T-helper 17 cell (primary cell): ENCODE measurements around the gene MFSD2B. TPM values are rescaled to one million over a fixed set of nuclear protein-coding genes. Genes with fewer than 3 reads are reported as not detected.
A peak's percentile ranks its signal among the peaks of the same experiment; 100 is the strongest.
"Not testable (repeated sequence)": the region's sequence is repeated elsewhere in the genome, so short reads cannot be mapped to it uniquely, and the experiment has no call there.

Source experiments
- ATAC-seq: fragments of 150-1000 bp; cut with Tn5 transposase; 2 replicates; pipeline ENCODE4 v1.10.0; 2021; ENCODE audit warnings: mild to moderate bottlenecking, moderate library complexity
- DNase-seq, 3 donors: peaks; one replicate each; pipeline versions ENCODE4 v3.0.0 to v3.0.0-alpha.2; 2020 to 2021
- H3K9me3 ChIP-seq: one replicate; pipeline ENCODE4 v1.7.0; 2013; ENCODE audit warnings: low read length, mild to moderate bottlenecking; ENCODE audit not compliant: control insufficient read depth, poor library complexity, severe bottlenecking
- H3K27ac Mint-ChIP-seq: one replicate; pipeline ENCODE4 v1.8.0; 2022; ENCODE audit warnings: mild to moderate bottlenecking, moderate library complexity, mixed read lengths
- H3K27me3 Mint-ChIP-seq: one replicate; pipeline ENCODE4 v1.8.0; 2022; ENCODE audit warnings: mixed read lengths
- H3K36me3 Mint-ChIP-seq: one replicate; pipeline ENCODE4 v1.8.0; 2022; ENCODE audit warnings: low read depth, mixed read lengths
- H3K4me1 Mint-ChIP-seq: one replicate; pipeline ENCODE4 v1.8.0; 2022; ENCODE audit warnings: mild to moderate bottlenecking, mixed read lengths
- H3K4me3 Mint-ChIP-seq: one replicate; pipeline ENCODE4 v1.8.0; 2022; ENCODE audit warnings: mild to moderate bottlenecking, moderate library complexity, mixed read lengths
- total RNA-seq, 4 donors: library from RNA in 2 of 4; stranded (reverse) in 2 of 4; gene quantifications; one replicate each; pipeline ENCODE4 v1.2.3 and lab custom pipeline; 2022 to 2026

MFSD2B gene
- total RNA-seq, 2 donors from 2014 or later = 0.27 to 4.9 TPM

GRCh38 chr2:24024018-24024417, 14.1 kb downstream of the MFSD2B start:
- H3K9me3 ChIP-seq = no peaks in the 10 kb centered on the region
- Mint-ChIP-seq H3K27ac (no peak overlapping the region), H3K27me3 (no peaks in the 10 kb centered on the region), H3K36me3 (peaks cover 12% of the 10 kb centered on the region), H3K4me3 (no peak overlapping the region), H3K4me1 (no peaks in the 10 kb centered on the region)
- DNase-seq = no peak
- ATAC-seq = no peak

- Mint-ChIP-seq H3K27me3 (no peaks in the 10 kb centered on the region), H3K36me3 (peaks cover 12% of the 10 kb centered on the region), H3K27ac (peak overlapping the region; percentile 41), H3K4me1 (no peaks in the 10 kb centered on the region), H3K4me3 (no peak overlapping the region)
- DNase-seq = no peak
- no peaks in the 10 kb centered on the region for H3K9me3 ChIP-seq
- ATAC-seq = no peak
Measured at GRCh38 chr2:24024996-24025663, 15.2 kb downstream of the MFSD2B start.

- peaks cover 17% of the 10 kb centered on the region for H3K36me3 Mint-ChIP-seq
- ATAC-seq = no peak
- no peaks in the 10 kb centered on the region for H3K27me3 Mint-ChIP-seq
- H3K4me3 Mint-ChIP-seq = no peak overlapping the region
- H3K4me1 Mint-ChIP-seq = no peaks in the 10 kb centered on the region
- DNase-seq = no peak
- H3K9me3 ChIP-seq = no peaks in the 10 kb centered on the region
- no peak overlapping the region for H3K27ac Mint-ChIP-seq
Measured at GRCh38 chr2:24026233-24026632, 16.3 kb downstream of the MFSD2B start.

- H3K4me3 Mint-ChIP-seq = no peak overlapping the region
- DNase-seq (no peak), ATAC-seq (no peak)
- H3K4me1 Mint-ChIP-seq = peaks cover 8% of the 10 kb centered on the region
- peaks cover 3% of the 10 kb centered on the region for H3K36me3 Mint-ChIP-seq
- H3K27ac Mint-ChIP-seq = no peak overlapping the region
- no peaks in the 10 kb centered on the region for H3K9me3 ChIP-seq
- no peaks in the 10 kb centered on the region for H3K27me3 Mint-ChIP-seq
Measured at GRCh38 chr2:24038786-24039499, 29.1 kb downstream of the MFSD2B start.

- peaks cover 3% of the 10 kb centered on the region for H3K36me3 Mint-ChIP-seq
- H3K27me3 Mint-ChIP-seq = no peaks in the 10 kb centered on the region
- no peak for ATAC-seq
Measured at GRCh38 chr2:24040511-24040910, 30.6 kb downstream of the MFSD2B start.

GRCh38 chr2:24043133-24043532, 33.2 kb downstream of the MFSD2B start:
- H3K4me3 Mint-ChIP-seq, DNase-seq, ATAC-seq, H3K36me3 Mint-ChIP-seq, H3K27me3 Mint-ChIP-seq, H3K27ac Mint-ChIP-seq, H3K9me3 ChIP-seq: not testable (repeated sequence)
- H3K4me1 Mint-ChIP-seq = peaks cover 17% of the 10 kb centered on the region

More at GRCh38 chr2:24040511-24040910, 30.6 kb downstream of the MFSD2B start:
- Mint-ChIP-seq H3K4me3 (no peak overlapping the region), H3K27ac (no peak overlapping the region), H3K4me1 (peaks cover 10% of the 10 kb centered on the region)
- DNase-seq = no peak
- H3K9me3 ChIP-seq = no peaks in the 10 kb centered on the region

GRCh38 chr2:24045511-24046508, 35.9 kb downstream of the MFSD2B start:
- Mint-ChIP-seq H3K27me3 (no peaks in the 10 kb centered on the region), H3K36me3 (peaks cover 3% of the 10 kb centered on the region), H3K27ac (no peak overlapping the region), H3K4me3 (peak overlapping the region; percentile 33), H3K4me1 (peaks cover 19% of the 10 kb centered on the region)
- H3K9me3 ChIP-seq = no peaks in the 10 kb centered on the region
- ATAC-seq (no peak), DNase-seq (no peak)

- no peaks in the 10 kb centered on the region for H3K9me3 ChIP-seq
- Mint-ChIP-seq H3K4me3 (peak overlapping the region; percentile 100), H3K36me3 (peaks cover 3% of the 10 kb centered on the region), H3K27ac (peak overlapping the region; percentile 98), H3K4me1 (peaks cover 19% of the 10 kb centered on the region), H3K27me3 (no peaks in the 10 kb centered on the region)
- DNase-seq = no peak
- no peak for ATAC-seq
Measured at GRCh38 chr2:24046599-24046929, 36.7 kb downstream of the MFSD2B start.

GRCh38 chr2:24046930-24047702, 37.2 kb downstream of the MFSD2B start, which contains the start of gene WDCP:
Gene WDCP (minus strand): TSS chr2:24047391. CDS start chr2:24039494, 7,897 bp downstream.
- Mint-ChIP-seq H3K27ac (peak within 1 kb of the TSS; percentile 98), H3K36me3 (peaks cover 3% of the 10 kb centered on the region), H3K4me1 (peaks cover 19% of the 10 kb centered on the region), H3K27me3 (no peaks in the 10 kb centered on the region), H3K4me3 (peak within 1 kb of the TSS; percentile 100)
- H3K9me3 ChIP-seq = no peaks in the 10 kb centered on the region
- DNase-seq (peak; percentile 78 to 87 (median 81)), ATAC-seq (peak; percentile 100)

- H3K4me3 Mint-ChIP-seq = peak overlapping the region; percentile 100
- no peaks in the 10 kb centered on the region for H3K9me3 ChIP-seq
- H3K27me3 Mint-ChIP-seq = no peaks in the 10 kb centered on the region
- peak overlapping the region; percentile 98 for H3K27ac Mint-ChIP-seq
- peaks cover 19% of the 10 kb centered on the region for H3K4me1 Mint-ChIP-seq
- H3K36me3 Mint-ChIP-seq = peaks cover 3% of the 10 kb centered on the region
- DNase-seq (no peak), ATAC-seq (no peak)
Measured at GRCh38 chr2:24047703-24048033, 37.8 kb downstream of the MFSD2B start.

GRCh38 chr2:24048769-24049484, 39.0 kb downstream of the MFSD2B start:
- H3K9me3 ChIP-seq = no peaks in the 10 kb centered on the region
- Mint-ChIP-seq H3K4me3 (peak overlapping the region; percentile 87), H3K36me3 (peaks cover 3% of the 10 kb centered on the region), H3K27me3 (no peaks in the 10 kb centered on the region), H3K27ac (no peak overlapping the region), H3K4me1 (peaks cover 19% of the 10 kb centered on the region)
- DNase-seq (no peak), ATAC-seq (no peak)

GRCh38 chr2:24049485-24050021, 39.7 kb downstream of the MFSD2B start, which contains the start of gene FKBP1B:
Gene FKBP1B (plus strand): TSS chr2:24049741. CDS start chr2:24049850, 109 bp downstream.
- ATAC-seq (no peak), DNase-seq (peak; percentile 17 to 68 (median 61))
- Mint-ChIP-seq H3K27ac (no peak within 1 kb of the TSS), H3K4me1 (peaks cover 22% of the 10 kb centered on the region), H3K4me3 (peak within 1 kb of the TSS; percentile 87), H3K36me3 (peaks cover 3% of the 10 kb centered on the region), H3K27me3 (no peaks in the 10 kb centered on the region)
- H3K9me3 ChIP-seq = no peaks in the 10 kb centered on the region
